H1 (cell line): Measurements from ENCODE around the gene ZSWIM9. TPM values are rescaled to one million over a fixed set of nuclear protein-coding genes. Genes with fewer than 3 reads are reported as not detected.

Experiments used
- CHD7 ChIP-seq: fragments of 300-600 bp; sonication (generic); IDR thresholded peaks from 2 replicates; pipeline ENCODE4 v1.7.1; 2012; ENCODE audit warnings: low read length, moderate library complexity, mild to moderate bottlenecking, inconsistent platforms; ENCODE audit not compliant: insufficient replicate concordance
- GTF2F1 ChIP-seq: IDR thresholded peaks from 2 replicates; pipeline ENCODE4 v1.6.1; 2012; ENCODE audit warnings: low read depth, low read length, improper control_type of control experiment, borderline replicate concordance
- SIN3A ChIP-seq, 2 experiments: IDR thresholded peaks in 1 of 2; conservative IDR thresholded peaks in 1 of 2; 2 replicates each; pipeline ENCODE4 v1.6.1; 2011 to 2012; ENCODE audit warnings: low read length in 2 of 2, improper control_type of control experiment in 1 of 2, low read depth in 1 of 2, mild to moderate bottlenecking in 1 of 2
- SP4 ChIP-seq: IDR thresholded peaks from 2 replicates; pipeline ENCODE4 v1.6.1; 2012; ENCODE audit warnings: low read length, inconsistent platforms
- TBP ChIP-seq: IDR thresholded peaks from 2 replicates; pipeline ENCODE4 v1.6.1; 2011; ENCODE audit warnings: low read depth, low read length, improper control_type of control experiment
- polyA plus RNA-seq, 7 experiments: library from polyadenylated mRNA; depleted of rRNA in 3 of 7; stranded (reverse) in 5 of 7; unstranded in 2 of 7; fragments of >200 nt in 5 of 7; fragments of 200-250 nt in 2 of 7; gene quantifications; 1 replicate in 5 of 7; 2 replicates in 1 of 7; 4 replicates in 1 of 7; pipeline versions ENCODE4 v1.2.1 to v1.2.3, GENCODE V29; 2011 to 2013; ENCODE audit warnings: missing spikeins in 2 of 7, mixed read lengths in 2 of 7
- total RNA-seq: library from RNA; stranded (reverse); fragmentation: NEBNext Ultra II Directional; extraction: Animal tissue kit (Norgen Biotek cat#: 25700); gene quantifications from 2 replicates; pipeline ENCODE4 v1.2.1, GENCODE V29; 2021

The ZSWIM9 gene
- total and polyA plus RNA-seq, 2 of the 8 experiments (the other 6 are each of a cell fraction or from before 2014, with no cell fraction given), result 1.5 to 10.4 TPM

DNA sequence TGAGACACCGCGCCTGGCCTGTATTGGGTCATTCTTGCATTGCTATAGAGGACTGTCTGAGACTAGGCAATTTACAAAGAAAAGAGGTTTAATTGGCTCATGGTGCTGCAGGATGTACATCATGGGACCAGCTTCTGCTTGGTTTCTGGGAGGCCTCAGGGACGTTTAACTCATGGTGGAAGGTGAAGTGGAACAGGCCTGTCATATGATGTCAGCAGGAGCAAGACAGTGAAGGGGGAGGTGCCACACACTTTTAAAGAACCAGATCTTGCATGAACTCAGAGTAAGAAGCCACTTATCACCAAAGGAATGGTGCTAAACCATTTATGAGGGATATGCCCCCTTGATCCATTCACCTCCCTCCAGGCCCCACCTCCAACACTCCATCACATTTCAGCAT, 66.6 kb downstream of the ZSWIM9 start (continued):
- TF ChIP-seq CHD7 (no peak), SP4 (no peak), GTF2F1 (no peak), TBP (no peak), SIN3A (conservative IDR thresholded peaks at IDR 0.05 in 1 of 2, IDR thresholded peaks at IDR 0.05 in 1 of 2; ENCODE audit: low read depth in 1 of 2, low read length in 2 of 2) (no peak)
